Esophagus squamous epithelium (tissue), 4 donors: Measurements from ENCODE around the gene FOXRED1.

Experiments
- CTCF ChIP-seq, 6 experiments: fragments of 450-650 bp in 4 of 6; fragments of 200-600 bp in 2 of 6; sonication (generic) in 2 of 6; IDR thresholded peaks; one replicate each; pipeline ENCODE4 v1.5.1; 2016 to 2019; ENCODE audit warnings: antibody characterized with exemption in 6 of 6, mild to moderate bottlenecking in 4 of 6, moderate library complexity in 4 of 6
- POLR2A ChIP-seq, 4 donors: fragments of 450-650 bp; IDR thresholded peaks; one replicate each; pipeline ENCODE4 v1.6.1; 2017; ENCODE audit warnings: antibody characterized with exemption in 4 of 4, mild to moderate bottlenecking in 4 of 4, moderate library complexity in 3 of 4

GRCh38 chr11:126284829-126285228 is 15.9 kb downstream of the FOXRED1 start:
- TF ChIP-seq CTCF (IDR thresholded peaks at IDR 0.05) (no peak), POLR2A (IDR thresholded peaks at IDR 0.05) (no peak)
